HG03060 (cell line): ENCODE data around the gene ARHGEF38.

ENCODE experiments used
- ATAC-seq: cut with Tn5 transposase; IDR thresholded peaks from one replicate; pipeline ENCODE4 v1.9.1; 2021; ENCODE audit warnings: low read depth, moderate number of reproducible peaks; ENCODE audit not compliant: unreplicated experiment

Gene ARHGEF38, protein sequence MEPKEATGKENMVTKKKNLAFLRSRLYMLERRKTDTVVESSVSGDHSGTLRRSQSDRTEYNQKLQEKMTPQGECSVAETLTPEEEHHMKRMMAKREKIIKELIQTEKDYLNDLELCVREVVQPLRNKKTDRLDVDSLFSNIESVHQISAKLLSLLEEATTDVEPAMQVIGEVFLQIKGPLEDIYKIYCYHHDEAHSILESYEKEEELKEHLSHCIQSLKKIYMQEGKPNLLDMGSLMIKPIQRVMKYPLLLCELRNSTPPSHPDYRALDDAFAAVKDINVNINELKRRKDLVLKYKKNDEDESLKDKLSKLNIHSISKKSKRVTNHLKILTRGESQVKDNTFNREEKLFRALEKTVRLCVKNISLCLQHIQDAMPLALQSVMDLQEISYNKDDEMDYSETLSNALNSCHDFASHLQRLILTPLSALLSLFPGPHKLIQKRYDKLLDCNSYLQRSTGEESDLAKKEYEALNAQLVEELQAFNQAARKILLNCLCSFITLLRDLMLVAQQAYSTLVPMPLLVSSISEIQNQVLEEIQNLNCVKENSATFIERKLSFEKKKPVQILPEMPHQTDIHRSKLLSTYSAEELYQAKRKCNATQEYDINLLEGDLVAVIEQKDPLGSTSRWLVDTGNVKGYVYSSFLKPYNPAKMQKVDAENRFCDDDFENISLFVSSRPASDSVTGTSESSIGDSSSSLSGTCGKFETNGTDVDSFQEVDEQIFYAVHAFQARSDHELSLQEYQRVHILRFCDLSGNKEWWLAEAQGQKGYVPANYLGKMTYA

GRCh38 chr4:105551965-105552746 is at the start of gene ARHGEF38:
TSS of gene ARHGEF38 (plus strand) at chr4:105552620. CDS start at chr4:105552766, 146 bp downstream.
- ATAC-seq = no peak

DNA sequence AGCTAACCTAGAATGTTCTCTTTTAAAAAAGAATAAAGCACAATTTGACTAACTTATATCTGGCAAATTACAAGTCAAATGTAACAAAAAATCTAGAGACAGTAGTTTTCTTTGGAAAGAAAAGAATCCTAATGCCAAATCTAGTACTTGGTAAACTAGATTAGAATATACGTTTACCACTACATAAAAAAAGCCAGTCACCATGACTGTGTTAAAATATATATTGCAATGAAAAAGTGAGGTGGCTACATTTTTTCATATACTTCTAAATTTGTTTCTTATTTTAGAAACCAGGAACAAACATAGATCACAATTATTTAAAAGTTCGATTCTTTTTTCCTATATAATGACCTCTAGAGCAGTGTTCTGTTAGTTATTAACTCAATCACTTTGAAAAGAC is 48.9 kb upstream of the ARHGEF38 start:
- no peak for ATAC-seq

DNA sequence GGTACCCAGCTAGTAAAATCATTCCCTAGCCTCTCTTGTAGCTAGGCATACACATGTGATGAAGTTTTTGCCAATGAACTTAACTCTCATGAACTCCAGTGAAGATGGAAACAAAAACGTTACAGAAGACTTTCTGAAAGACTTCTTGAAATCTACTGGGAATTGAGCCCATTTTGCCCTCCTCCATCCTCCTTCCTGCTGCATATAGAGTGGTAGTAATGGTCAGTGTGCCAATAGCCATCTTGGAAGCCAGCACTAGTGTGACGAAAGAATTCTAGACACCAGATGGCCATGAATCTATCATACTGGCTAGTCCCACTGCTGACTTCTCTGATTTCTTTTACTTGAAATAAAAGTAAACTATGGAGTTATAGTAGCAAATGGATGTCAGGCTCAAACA is 47.7 kb upstream of the ARHGEF38 start:
- no peak for ATAC-seq

GRCh38 chr4:105509291-105509690 is 43.1 kb upstream of the ARHGEF38 start:
- ATAC-seq = peak; percentile 94

DNA sequence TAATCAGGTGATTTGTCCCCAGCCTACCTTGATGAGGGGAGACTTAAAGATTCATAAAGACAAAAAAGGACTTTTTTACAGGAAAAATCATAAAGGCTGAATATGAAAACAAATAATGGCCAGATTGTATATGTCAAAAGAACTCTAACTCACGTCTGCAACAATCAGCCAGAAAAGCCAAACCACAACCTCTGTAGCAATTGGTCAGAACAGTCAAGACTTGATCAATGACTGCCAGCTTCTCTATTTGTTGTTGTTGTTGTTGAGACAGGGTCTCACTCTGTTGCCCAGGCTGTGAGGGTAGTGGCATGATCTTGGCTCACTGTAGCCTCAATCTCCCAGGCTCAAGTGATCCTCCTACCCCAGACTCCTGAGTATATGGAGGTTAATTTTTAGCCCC is 42.7 kb upstream of the ARHGEF38 start:
- ATAC-seq = no peak

DNA sequence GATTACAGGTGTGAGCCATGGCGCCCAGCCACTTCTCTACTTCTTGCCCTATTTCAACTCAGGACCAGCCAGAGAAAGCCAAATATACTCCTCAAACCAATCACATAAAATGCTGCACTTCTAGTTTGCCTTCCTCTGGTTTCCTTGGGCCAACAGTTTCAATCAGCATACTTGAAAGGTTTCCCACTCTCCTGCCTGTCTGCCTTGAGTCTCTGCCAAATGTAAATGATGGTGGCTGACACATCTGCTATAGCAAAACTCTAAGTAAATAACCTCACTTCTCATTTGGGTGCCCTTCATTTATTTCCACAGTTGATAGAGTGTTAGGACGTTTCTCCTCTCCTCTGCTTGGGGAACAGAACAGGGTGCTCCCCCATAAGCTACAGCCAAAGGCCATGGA is 42.2 kb upstream of the ARHGEF38 start:
- ATAC-seq = no peak

GRCh38 chr4:105520819-105521790 is 31.3 kb upstream of the ARHGEF38 start:
- peak; percentile 73 for ATAC-seq

DNA sequence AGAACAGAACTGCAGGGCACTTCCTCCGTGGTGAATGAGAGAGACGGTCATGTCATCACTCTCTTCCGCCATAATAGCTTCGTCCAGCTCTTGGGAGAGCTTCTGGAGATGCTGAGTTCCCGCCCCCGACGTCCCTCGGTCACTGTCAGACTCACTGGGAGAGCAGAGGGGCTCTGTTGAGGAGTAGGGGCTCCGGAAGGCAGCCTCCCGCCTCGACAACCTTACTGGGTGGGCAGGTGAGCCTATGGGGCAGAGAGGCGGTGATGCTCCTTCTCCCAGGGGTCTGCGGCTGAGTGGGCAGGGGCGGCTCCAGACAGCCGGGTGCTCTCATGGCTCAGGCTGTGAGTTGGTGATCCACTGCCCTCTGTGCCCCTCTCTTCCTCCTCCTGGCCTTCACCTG is 25.8 kb upstream of the ARHGEF38 start:
- no peak for ATAC-seq

DNA sequence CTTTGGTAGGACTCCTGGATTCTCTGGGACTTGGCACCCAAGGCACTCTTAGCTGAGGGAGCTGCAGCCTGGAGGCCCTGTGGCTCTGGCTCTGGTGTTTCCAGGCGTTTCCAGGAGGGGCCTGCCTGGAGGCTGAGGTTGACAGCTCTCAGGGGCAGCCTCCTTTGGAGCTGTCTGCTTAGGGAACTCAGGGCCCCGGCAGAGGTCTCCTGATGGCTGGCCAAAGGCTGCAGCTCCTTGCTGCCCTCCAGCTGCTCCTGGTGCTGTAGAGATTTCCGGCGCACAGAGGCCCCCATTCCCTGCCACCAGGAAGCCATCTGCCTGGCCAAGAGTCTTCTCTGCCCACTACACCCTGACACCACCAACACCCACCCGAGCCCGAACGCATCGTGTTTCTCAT is 25.3 kb upstream of the ARHGEF38 start:
- no peak for ATAC-seq

- no peak for ATAC-seq
Measured at GRCh38 chr4:105536601-105537000, 15.8 kb upstream of the ARHGEF38 start.

- ATAC-seq = no peak
Measured at GRCh38 chr4:105541420-105541819, 11.0 kb upstream of the ARHGEF38 start.

DNA sequence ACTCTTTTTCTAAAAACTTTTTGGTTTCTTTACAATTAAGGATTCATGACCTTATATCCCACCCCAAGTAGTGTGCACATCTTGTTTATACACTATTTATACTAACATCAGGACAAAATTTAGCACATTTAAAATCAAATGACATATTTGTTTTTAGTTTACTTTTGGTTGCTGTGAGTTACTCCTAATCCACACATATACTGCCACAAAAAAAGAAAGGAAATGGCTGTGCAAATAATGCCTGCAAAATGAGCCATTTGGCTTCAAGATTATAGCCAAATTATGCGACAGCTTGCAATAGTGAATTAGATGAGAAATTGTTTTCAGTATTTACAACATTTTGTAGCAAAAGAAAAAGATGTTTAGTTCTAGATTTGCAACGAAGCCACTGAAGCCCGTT is 10.4 kb upstream of the ARHGEF38 start:
- no peak for ATAC-seq

- no peak for ATAC-seq
Measured at GRCh38 chr4:105543346-105543745, 9.1 kb upstream of the ARHGEF38 start.

- ATAC-seq = no peak
Measured at GRCh38 chr4:105543881-105544280, 8.5 kb upstream of the ARHGEF38 start.

DNA sequence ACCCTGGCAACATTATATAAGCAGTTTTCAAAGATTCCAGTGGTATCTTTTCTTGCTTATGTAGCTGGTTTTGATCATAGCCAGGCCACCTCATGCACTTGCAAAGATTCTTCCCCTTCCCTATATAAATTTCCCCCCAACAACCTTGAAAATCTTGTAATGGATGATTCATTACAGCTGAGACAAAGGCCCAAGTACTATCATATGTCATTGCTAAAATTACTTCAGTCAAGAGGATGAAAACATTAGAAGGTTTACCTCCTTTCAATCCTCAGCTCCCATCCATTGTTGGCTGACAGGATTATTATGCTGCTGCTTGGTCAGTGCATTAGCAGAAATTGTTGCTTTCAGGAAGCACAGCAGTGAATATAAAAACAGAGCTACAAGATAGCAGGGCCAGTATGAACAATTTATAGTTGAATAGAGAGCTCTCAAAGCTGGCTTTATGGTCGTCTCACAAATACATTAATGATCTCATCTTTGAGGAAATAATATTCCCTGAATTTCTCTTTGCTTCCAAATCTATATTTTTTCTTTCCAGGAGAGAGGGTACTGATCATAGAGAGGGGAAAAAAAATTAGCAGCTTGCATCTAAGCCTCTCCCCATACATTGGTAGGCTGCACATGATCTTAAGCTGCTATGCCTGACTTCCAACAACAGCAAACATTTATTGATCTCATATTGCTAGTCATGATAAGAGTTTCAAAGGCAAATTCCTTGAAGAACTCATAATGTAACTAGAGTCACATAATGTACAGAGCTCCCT is 7.7 kb upstream of the ARHGEF38 start:
- no peak for ATAC-seq

DNA sequence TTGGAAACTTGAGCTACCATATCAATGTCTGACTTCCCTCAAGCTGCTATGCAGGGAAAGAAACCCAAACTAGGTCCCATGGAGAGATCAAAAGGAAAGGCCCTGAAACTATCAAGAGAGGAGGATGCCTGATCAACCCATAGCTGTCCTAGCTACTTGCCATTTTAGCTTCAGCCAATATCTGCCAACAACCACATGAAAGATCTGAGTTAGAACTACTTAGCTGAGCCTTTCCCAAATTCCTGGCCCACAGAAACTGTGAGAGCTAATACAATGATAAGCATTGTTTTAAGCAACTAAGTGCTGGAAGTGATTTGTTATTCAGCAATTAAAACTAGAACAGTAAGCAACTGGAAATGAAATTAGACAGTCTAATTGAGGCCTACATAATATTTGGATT is 6.3 kb upstream of the ARHGEF38 start:
- no peak for ATAC-seq

DNA sequence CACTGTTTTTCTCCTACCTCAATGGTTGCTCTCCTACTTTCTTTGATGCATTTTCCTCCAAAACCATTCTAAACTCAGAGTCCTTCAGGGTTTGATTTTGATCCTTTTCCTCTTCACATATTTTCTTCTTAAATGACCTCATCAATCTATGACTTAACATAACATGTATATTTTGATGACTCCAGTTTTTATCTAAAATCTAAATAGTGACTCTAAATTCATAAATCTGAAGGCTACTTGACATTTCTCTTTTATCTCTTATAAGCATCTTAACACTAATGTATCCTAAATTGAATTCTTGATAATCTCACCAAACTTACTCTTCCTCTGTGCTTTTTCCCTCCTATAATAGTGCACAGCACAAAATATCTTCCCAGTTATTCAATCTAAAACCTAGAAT is 4.7 kb upstream of the ARHGEF38 start:
- no peak for ATAC-seq

DNA sequence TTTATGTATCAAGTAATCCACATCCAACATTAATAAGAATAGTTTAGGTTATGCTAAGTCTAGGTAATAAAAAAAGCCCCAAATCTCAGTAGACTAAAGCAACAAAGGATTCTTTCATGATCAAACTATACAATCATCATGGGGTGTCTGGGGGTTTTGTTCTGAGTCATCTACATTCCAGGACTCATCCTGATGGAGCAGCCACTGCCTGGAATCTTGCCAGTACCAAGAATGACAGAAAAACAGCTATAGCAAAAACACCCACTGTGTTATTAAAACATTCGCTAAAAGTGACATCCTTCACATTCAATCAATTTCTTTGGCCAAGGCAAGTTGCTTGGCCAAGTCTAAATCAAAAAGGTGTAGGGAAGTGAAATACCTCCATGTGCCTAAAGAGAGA is 3.9 kb upstream of the ARHGEF38 start:
- no peak for ATAC-seq

DNA sequence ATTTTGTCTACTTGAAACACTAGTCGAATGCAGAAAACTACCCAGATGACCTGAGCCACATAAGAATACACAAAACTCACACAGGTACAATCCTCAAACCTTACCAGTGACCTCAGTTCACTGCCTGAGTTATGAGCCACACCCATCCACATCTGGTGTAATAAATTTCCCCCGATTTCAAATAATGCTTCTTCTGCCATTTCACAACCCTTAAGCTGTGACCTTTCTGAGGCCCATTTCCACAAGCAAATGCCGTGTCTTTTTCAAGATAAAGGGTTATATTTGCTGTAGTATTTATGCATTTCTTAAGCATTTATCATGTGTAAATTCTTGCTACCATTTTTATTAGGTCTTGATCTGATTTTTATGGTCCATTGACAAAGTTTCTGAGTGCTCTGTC is 1.8 kb upstream of the ARHGEF38 start:
- ATAC-seq = no peak
